Left ventricle myocardium inferior (tissue), 1 donor: ENCODE data around the gene FIBCD1. TPM values are rescaled to one million over a fixed set of nuclear protein-coding genes. Genes with fewer than 3 reads are reported as not detected.

ENCODE experiments used
- DNase-seq: peaks from one replicate; pipeline ENCODE4 v3.0.0-alpha.2; 2020
- H3K27ac ChIP-seq: fragments of 200-600 bp; replicated peaks from 2 replicates; pipeline ENCODE4 v1.8.0; 2021
- H3K27me3 ChIP-seq: fragments of 200-600 bp; 2 replicates; pipeline ENCODE4 v1.8.0; 2021; ENCODE audit warnings: low read depth
- H3K36me3 ChIP-seq: fragments of 200-600 bp; 2 replicates; pipeline ENCODE4 v1.8.0; 2021
- H3K4me1 ChIP-seq: fragments of 200-600 bp; 2 replicates; pipeline ENCODE4 v1.8.0; 2021
- H3K4me3 ChIP-seq: fragments of 200-600 bp; 2 replicates; pipeline ENCODE4 v1.8.0; 2021; ENCODE audit warnings: mild to moderate bottlenecking, moderate library complexity
- H3K9me3 ChIP-seq: fragments of 200-600 bp; replicated peaks from 2 replicates; pipeline ENCODE4 v1.8.0; 2021
- intact Hi-C: fragments of 100-400 bp; cut with micrococcal nuclease; formaldehyde crosslinking; loops from one replicate; pipeline ENCODE4 v1.11.0; 2022
- total RNA-seq: library from RNA; stranded (reverse); fragmentation: NEBNext Ultra II Directional; extraction: Animal tissue kit (Norgen Biotek cat#: 25700); gene quantifications from one replicate; pipeline ENCODE4 v1.2.1, GENCODE V29; 2021
- TF ChIP-seq, protein P1 (sequence below): fragments of 200-600 bp; IDR thresholded peaks from 2 replicates; pipeline ENCODE4 v1.8.0; 2021; ENCODE audit warnings: antibody characterized with exemption, mild to moderate bottlenecking, borderline replicate concordance
- donor health status: DM: no; HTN: yes; CAD: no; lungs with severe emphysema.

Gene FIBCD1
- total RNA-seq, 1 donor from 2014 or later = 0.58 TPM

DNA sequence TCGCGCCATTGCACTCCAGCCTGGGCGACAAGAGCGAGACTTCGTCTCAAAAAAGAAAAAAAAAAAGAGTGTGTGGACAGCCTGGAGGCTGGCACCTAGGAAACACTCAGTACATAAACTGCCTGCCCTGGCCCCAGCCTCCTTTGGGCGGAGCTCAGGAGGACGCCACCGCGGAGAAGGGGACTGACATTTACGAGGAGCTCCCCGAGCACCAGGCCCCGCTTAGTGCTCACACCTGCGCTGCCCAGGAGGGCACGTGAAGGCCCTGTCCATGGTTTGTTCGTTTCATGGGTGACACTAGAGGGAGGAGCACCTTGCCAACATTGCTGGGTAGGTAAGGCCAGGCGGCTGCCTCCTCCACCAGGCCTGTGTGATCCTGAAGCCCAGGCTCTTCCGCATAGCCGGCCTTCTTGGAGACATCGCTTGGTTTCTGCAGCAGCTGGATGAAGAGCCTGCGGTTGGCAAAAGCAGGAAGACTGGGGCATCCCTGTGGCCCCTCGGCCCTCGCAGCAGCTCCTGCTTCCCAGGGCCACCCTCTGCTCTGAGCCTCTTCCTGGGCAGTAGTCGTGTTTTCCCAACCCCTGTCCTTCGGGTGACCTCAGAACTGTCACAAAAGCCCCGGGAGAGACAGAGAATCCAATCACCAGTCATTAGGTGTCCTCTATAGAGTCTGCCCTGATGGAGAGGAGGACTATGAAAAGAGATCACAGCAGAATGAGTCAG, 43.8 kb upstream of the FIBCD1 start:
- TF ChIP-seq, protein P1, sequence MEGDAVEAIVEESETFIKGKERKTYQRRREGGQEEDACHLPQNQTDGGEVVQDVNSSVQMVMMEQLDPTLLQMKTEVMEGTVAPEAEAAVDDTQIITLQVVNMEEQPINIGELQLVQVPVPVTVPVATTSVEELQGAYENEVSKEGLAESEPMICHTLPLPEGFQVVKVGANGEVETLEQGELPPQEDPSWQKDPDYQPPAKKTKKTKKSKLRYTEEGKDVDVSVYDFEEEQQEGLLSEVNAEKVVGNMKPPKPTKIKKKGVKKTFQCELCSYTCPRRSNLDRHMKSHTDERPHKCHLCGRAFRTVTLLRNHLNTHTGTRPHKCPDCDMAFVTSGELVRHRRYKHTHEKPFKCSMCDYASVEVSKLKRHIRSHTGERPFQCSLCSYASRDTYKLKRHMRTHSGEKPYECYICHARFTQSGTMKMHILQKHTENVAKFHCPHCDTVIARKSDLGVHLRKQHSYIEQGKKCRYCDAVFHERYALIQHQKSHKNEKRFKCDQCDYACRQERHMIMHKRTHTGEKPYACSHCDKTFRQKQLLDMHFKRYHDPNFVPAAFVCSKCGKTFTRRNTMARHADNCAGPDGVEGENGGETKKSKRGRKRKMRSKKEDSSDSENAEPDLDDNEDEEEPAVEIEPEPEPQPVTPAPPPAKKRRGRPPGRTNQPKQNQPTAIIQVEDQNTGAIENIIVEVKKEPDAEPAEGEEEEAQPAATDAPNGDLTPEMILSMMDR = no peak
- Histone ChIP-seq H3K4me3 (no peak overlapping the region), H3K27ac (no peak overlapping the region), H3K4me1 (peaks cover 6% of the 10 kb centered on the region), H3K27me3 (peaks cover 36% of the 10 kb centered on the region), H3K36me3 (no peaks in the 10 kb centered on the region), H3K9me3 (no peaks in the 10 kb centered on the region)
- DNase-seq = no peak
- intact Hi-C loops = no loop called here

DNA sequence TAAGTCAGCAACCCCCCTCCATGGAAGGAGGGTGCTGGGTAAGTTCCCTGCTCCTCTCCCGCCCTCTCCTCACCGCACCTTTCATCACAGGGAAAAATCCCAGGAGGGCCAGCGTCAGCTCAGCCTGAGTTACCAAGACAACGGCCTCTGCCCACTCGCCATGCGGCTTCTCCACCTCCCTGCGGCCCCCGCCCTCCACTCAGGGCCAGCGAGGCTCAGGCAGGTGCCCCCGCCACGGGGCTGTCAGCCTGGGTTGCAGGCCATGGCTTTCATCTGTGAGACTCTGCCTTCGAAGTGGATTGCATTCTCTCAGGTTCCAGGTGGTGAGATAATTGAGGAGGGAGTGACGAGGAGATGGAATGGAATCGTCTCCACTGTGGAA, 42.7 kb upstream of the FIBCD1 start:
- Histone ChIP-seq H3K36me3 (no peaks in the 10 kb centered on the region), H3K27ac (no peak overlapping the region), H3K4me3 (no peak overlapping the region), H3K27me3 (peaks cover 28% of the 10 kb centered on the region), H3K4me1 (peaks cover 8% of the 10 kb centered on the region), H3K9me3 (no peaks in the 10 kb centered on the region)
- intact Hi-C loops = no loop called here
- TF ChIP-seq, protein P1 = no peak
- DNase-seq = no peak

DNA sequence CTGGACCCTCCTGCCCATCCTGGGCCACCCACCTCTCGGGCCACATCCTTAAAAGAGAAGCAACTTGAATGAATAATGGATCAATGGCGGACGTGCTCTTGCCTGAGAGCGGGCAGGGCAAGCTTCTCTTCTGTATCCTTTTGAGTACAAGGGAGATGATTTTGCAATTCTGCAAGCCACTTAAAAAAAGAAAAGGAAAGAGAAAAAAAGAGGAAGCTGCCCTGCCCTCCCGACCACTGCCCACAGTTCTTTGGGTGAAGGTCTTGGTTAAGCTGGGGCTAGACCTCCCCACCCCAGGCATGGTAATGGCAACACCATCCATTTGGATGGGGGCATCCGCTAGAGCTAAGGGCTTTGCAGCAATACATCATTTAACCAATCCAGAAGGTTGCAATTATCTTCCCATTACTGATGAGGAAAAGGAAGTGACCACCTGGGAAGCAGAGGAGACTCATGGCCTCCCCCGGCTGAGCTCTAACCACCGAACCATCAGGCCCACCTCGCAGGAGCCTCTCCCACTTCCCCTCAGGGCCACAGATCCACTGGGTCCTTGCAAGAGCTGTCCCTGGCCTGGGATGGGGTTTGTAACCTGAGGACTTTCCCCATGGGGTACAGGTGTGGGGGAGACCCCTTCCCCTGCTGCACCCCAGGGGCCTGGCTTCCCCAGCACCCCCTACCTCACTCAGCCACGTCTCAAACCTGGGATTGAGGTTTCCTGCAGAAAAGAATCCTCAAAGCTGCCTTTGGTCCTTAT, 42.1 kb upstream of the FIBCD1 start:
- intact Hi-C loops = no loop called here
- Histone ChIP-seq H3K9me3 (no peaks in the 10 kb centered on the region), H3K27ac (no peak overlapping the region), H3K36me3 (no peaks in the 10 kb centered on the region), H3K4me1 (peaks cover 8% of the 10 kb centered on the region), H3K27me3 (peaks cover 22% of the 10 kb centered on the region), H3K4me3 (no peak overlapping the region)
- DNase-seq = no peak
- TF ChIP-seq, protein P1 = no peak

- H3K36me3 ChIP-seq = no peaks in the 10 kb centered on the region
These were observed 41.5 kb upstream of the FIBCD1 start for GRCh38 chr9:130980526-130980925.

GRCh38 chr9:130979591-130980385, 40.7 kb upstream of the FIBCD1 start:
- intact Hi-C loops = no loop called here
- no peaks in the 10 kb centered on the region for H3K9me3 ChIP-seq
- no peak overlapping the region for H3K4me3 ChIP-seq
- no peaks in the 10 kb centered on the region for H3K36me3 ChIP-seq
- no peak overlapping the region for H3K27ac ChIP-seq
- no peak for DNase-seq
- TF ChIP-seq, protein P1 = no peak
- peaks cover 24% of the 10 kb centered on the region for H3K27me3 ChIP-seq
- H3K4me1 ChIP-seq = peaks cover 8% of the 10 kb centered on the region

More at GRCh38 chr9:130980526-130980925, 41.5 kb upstream of the FIBCD1 start:
- H3K27me3 ChIP-seq = peaks cover 20% of the 10 kb centered on the region
- no peaks in the 10 kb centered on the region for H3K9me3 ChIP-seq
- intact Hi-C loops = no loop called here
- H3K27ac ChIP-seq = no peak overlapping the region
- TF ChIP-seq, protein P1 = no peak
- no peak for DNase-seq
- peaks cover 8% of the 10 kb centered on the region for H3K4me1 ChIP-seq
- H3K4me3 ChIP-seq = no peak overlapping the region
